GM19238 (cell line): ENCODE data around the gene TFEB.

Source experiments
- DNase-seq: peaks from one replicate; pipeline ENCODE4 v3.0.0; 2011; ENCODE audit warnings: low spot score; ENCODE audit not compliant: insufficient read length

TFEB gene

GRCh38 chr6:41706876-41707564 lies 28.4 kb downstream of the TFEB start:
- DNase-seq = no peak

GRCh38 chr6:41705996-41706835 lies 29.2 kb downstream of the TFEB start:
- DNase-seq = peak; percentile 89

GRCh38 chr6:41705311-41705995 lies 30.0 kb downstream of the TFEB start:
- no peak for DNase-seq

DNA sequence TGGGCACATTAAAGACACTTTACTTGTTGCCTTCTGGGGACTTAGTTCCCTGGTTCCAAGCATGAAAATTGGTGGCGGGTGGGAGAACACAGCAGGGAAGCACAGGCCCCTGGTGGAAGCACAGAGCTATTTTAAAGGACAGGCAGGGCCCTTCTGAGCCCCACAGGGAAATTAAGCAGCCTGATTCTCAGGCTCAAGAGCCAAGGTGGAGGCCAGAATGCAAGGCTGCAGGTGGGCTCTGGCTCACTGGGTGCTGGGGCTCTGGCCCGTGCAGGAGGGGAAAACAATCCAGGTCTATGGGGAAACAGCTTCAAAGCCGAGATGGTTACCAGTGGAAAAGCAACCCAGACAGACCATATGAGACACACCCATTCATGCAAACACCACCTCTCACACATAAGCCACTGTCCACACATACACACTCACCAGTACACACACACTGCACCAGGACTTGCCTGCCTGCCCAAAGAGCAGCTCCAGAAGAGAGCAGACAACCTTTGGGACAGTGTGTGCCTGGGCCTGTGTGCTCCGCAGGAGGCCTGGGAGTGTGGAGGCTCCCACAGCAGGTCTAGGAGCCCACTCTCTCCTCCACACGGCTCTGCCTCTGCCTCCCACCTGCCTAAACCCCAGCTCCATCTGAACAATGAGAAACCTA lies 30.6 kb downstream of the TFEB start:
- DNase-seq = no peak

DNA sequence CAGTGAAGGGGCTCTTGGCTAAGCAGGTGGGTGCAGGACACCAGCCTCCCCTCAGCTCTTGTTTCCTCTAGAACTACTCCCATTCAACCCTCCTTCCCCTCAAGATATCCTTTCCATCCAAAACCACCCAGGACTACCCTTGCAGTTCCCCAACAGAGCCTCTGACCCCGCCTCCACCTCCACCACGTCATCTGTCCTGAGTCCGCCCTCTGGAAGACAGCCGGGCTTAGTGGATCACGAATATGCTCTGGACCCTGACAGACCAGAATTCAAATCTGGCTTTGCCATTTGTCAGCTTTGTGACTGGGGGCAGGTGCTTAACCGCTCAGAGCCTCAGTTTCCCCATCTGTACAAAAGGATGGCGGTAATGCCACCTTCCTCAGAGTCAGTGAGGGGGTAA lies 31.4 kb downstream of the TFEB start:
- no peak for DNase-seq

DNA sequence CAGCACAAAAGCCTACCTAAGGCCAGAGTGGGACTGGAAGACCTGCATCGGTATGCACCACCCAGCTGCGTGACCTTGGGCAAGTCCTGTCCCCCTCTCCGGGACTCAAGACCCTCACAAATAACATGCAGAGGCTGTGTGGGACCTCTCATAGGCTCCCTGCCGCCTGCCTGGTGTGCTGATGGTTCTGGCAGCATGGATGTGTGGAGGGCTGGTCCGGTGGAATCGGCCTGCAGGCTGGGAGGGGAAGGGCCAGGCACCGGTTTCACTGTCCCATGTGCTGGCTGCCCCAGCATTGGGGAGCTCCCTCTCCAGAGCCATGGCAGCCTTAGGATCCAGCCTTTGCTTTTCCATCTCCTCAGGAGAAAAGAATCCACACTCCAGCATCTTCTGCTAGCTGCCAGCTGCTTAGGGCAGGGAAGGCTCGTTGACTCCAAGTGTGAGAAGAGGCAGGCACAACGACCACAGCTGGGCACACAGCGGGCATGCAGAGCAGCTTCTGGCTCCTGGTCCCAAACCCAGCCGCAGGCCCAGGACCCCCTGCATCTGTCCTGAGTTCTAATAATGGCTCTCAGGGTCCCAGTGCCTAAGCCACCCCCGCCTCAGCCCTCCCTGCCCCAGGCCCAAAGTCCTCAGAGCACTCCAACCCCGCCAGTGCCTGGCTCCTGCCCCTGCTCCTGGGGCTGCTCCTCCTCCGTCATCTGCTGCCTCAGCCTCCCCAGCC lies 32.5 kb downstream of the TFEB start:
- DNase-seq = no peak

- no peak for DNase-seq
Measured at GRCh38 chr6:41702089-41702745, 33.2 kb downstream of the TFEB start.

DNA sequence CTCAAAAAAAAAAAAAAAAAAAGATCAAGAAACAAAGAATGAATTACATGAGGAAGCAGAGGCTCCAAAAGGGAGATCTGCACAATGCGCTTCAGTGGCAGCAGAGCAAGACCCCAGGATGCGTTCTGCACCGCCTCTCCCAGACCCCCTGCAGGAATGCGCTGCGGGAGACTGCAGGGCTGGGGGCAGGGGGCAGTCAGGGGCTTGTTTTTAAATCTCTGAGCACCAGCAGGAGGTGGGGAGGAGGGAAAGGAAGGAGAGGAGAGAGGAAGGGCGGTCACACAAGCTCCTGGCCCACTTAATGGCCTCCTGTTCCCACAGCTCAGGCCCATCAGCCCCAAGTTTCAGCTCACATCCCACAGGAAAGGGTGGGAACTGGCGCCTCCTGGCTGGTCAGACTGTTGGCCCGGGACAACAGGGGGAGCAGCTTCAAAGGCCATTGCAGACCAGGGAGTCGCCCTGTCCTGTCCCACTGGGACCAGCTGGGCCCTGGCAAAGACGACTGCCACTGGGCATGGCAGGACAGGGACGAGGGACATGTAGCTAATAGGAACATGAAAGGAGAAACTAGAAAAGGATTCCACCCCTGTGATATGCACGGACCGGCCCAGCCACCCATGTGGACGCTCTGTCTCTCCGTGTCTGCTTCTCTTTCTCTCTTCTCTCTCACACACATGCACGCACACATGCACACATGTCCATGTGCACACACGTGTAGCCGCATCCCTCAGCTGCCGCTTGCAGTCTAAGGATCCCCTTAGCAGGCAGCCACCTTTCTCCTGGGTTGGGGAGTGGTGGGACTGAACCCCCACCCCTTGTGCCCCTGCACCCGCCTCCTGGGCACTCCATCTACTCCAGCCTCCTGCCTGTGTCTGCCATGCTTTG lies 34.7 kb downstream of the TFEB start:
- no peak for DNase-seq

DNA sequence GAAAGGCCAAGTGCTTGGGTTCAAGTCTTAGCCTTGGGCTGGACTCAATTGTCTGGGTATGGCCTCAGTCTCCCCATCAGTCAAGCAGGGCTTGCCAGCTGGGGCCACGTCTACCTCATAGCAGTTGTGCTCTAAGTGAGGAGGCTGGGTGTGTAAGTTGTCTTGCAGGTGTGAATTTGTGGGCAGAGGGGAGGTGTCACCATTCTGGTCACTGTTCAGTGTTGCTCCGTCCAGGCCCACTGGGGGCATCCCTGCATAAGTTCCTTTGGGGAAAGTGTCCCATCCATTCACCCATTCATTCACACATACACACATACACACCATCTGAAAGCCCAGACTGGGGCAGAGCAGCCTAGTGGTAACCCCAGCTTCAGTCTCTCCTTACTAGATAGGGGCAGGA lies 36.3 kb downstream of the TFEB start:
- no peak for DNase-seq

DNA sequence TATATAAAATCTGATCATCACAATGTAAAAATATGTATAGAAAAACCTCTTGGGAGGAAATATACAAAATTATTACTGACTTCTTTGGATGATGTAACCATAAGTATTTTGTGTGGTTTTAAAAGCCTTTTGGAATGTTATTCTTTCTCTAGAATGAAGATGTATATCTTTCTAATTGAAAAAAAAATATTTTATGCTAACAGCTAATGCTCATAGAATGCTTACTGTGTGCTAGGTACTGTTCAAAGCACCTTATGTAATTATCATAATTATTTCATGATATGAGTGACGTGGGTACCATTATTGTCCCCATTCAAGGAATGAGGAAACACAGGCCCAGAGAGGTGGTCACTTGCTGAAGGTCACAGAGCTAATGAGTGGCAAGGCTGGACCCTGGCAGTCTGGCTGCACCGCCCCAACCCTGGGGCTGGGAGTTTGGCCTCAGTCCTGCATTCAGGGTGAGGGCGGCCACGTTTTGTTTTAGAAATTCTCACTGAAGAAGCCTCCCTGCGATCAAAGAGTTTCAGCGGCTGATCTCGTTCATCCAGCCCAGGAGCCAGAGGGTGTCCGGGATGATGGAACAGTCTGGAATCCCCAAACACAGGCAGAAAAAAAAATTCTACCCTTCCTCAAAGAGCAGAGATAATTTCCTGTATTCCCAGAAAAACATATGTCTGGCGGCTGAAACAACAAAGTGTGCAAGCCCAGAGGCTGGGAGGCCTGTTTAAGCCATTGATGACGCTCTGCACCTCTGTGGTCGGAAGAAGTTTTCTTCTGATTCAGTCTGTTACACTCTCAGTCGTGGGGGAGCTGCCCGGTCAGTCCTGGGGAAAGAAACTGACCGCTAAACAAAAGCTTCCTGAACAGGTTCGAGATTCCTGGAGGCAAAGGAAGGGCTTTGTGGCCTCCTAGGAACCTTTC lies 37.3 kb downstream of the TFEB start:
- DNase-seq = no peak

- DNase-seq = no peak
Measured at GRCh38 chr6:41696788-41697187, 38.6 kb downstream of the TFEB start.

GRCh38 chr6:41695825-41696224 lies 39.6 kb downstream of the TFEB start:
- no peak for DNase-seq

GRCh38 chr6:41694815-41695526 lies 40.4 kb downstream of the TFEB start:
- DNase-seq = no peak

DNA sequence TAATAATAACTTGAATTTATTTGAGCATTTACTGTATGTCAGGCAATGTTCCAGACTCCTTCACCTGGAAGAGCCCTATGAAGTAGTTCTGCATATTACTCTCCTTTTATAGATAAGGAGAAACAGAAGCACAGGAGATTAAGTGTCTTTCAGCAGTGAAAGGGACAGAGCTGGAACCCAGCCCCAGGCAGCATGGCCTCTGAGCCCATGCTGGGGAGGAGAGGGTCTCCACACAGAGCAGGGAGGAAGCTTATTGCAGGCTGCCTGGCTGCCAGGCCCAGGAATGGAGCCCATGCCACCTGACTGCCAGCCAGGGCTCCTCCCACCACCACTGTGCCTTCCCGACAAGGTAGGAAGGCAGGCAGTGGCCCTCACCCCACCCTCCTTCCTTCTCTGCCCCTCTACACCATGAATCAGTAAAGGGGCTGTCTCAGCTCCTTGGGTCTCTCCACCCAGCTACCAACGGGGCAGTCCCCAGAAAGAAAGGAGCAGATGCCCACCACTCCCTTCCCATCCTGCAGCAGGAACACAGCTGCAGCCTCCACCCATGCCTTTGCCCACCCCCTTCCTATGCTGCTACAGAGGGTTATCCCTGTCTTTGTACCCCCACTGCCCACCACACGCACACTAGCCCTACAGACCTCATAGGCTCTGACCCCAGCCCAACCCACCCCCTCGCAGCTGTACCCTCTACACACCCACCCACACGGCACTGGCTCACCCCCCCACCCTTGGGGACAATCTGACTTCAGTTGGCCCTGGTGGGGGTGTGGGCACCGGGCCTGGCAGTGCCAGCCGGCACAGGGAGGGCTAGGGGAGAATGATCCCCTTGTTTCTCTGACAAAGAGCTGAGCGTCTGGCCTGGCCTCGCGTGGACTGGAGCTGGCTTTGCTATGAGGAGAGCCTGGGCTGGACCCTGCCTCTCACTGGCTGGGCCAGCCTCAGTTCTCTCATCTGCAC lies 41.8 kb downstream of the TFEB start:
- DNase-seq = no peak

DNA sequence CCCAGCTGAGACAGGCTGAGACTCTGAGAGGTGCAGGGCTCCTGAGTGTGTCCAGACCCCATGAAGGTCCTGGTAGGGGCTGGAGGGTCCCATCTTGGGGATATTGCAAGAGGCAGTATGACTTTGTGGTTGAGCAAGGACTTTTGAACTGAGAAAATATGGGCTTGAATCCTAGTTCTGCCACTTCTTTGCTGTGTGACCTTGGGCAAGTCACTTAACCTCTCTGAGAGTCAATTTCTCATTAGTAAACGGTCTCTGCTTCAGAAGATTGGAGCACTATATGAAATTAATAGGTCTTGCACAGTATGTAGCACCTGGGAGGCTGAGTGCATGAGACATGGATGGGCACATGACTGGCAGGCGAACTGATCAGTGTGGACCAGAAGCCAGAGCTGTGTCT lies 42.7 kb downstream of the TFEB start:
- DNase-seq = no peak

DNA sequence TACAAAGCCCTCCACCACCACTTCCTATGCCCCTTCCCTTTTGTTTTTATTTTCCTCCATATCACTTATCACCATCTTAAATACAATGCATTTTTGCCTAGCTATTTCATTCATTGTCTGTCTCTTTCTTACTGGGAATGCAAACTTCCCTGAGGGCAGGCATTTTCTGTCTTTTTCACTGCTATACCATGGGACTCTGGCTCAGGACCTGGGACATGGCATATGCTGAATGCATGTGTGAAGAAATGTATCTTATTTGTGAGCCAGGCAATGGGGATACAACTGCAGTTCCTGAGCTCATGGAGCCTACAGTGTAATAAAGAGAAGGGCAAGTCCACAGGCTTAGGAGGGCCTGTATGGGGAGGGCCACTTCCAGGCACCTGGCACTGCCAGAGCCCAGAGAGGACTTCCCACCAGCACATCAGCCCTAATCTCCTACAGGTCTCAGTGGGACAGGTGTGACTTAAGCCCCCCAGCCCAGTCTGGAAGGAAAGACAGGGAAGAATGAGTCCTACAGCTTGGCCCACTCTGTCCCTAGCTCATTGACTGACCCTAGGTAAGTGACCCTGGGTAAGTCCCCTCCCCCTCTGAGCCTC lies 43.2 kb downstream of the TFEB start:
- no peak for DNase-seq
